Activated CD8-positive, alpha-beta memory T cell treated with anti-CD3 and anti-CD28 coated beads, Interleukin-2, amount 50 U/mL, for 4 hours (primary cell): Measurements from ENCODE around the gene DNAH12.
"Not testable (repeated sequence)": the region's sequence is repeated elsewhere in the genome, so short reads cannot be mapped to it uniquely, and the experiment has no call there.

ENCODE experiments used
- DNase-seq: peaks from one replicate; pipeline ENCODE4 v3.0.0-alpha.2; 2020

The DNAH12 gene

GRCh38 chr3:57303520-57303919 is 240.6 kb downstream of the DNAH12 start:
- not testable (repeated sequence) for DNase-seq

GRCh38 chr3:57298041-57298440 is 246.1 kb downstream of the DNAH12 start:
- no peak for DNase-seq

GRCh38 chr3:57292897-57293526 is 251.1 kb downstream of the DNAH12 start:
- DNase-seq, result no peak

- DNase-seq, result no peak
Measured at GRCh38 chr3:57292159-57292896, 251.8 kb downstream of the DNAH12 start, which contains the start of gene ASB14. ASB14 (minus strand) TSS chr3:57292685; CDS start chr3:57292033, 652 bp downstream.

- no peak for DNase-seq
Measured at GRCh38 chr3:57288403-57288802, 255.7 kb downstream of the DNAH12 start.

- no peak for DNase-seq
Measured at GRCh38 chr3:57287205-57287604, 256.9 kb downstream of the DNAH12 start.

GRCh38 chr3:57283334-57283733 is 260.8 kb downstream of the DNAH12 start:
- DNase-seq, result no peak

GRCh38 chr3:57281715-57282114 is 262.4 kb downstream of the DNAH12 start:
- no peak for DNase-seq

GRCh38 chr3:57279685-57280084 is 264.5 kb downstream of the DNAH12 start:
- no peak for DNase-seq

- DNase-seq, result no peak
Measured at GRCh38 chr3:57278237-57278636, 265.9 kb downstream of the DNAH12 start.

GRCh38 chr3:57275393-57275792 is 268.8 kb downstream of the DNAH12 start:
- DNase-seq, result no peak

- DNase-seq, result no peak
Measured at GRCh38 chr3:57274845-57275244, 269.3 kb downstream of the DNAH12 start.

GRCh38 chr3:57268416-57268815 is 275.7 kb downstream of the DNAH12 start:
- DNase-seq, result no peak

GRCh38 chr3:57261929-57262328 is 282.2 kb downstream of the DNAH12 start:
- no peak for DNase-seq

- DNase-seq, result no peak
Measured at GRCh38 chr3:57261119-57261518, 283.0 kb downstream of the DNAH12 start.

GRCh38 chr3:57257678-57258077 is 286.5 kb downstream of the DNAH12 start:
- DNase-seq, result no peak

GRCh38 chr3:57256844-57257243 is 287.3 kb downstream of the DNAH12 start:
- DNase-seq, result no peak

GRCh38 chr3:57252404-57252803 is 291.7 kb downstream of the DNAH12 start:
- no peak for DNase-seq

- no peak for DNase-seq
Measured at GRCh38 chr3:57244946-57245345, 299.2 kb downstream of the DNAH12 start.
